22Rv1 (cell line): Measurements from ENCODE around the gene ENO1.

Experiments
- ZFX ChIP-seq: fragments of 450-650 bp; IDR thresholded peaks from 2 replicates; pipeline ENCODE4 v1.6.1; 2017; ENCODE audit warnings: antibody characterized with exemption, borderline replicate concordance
- TF ChIP-seq, protein P1 (sequence below): fragments of 450-650 bp; IDR thresholded peaks from 2 replicates; pipeline ENCODE4 v1.5.1; 2017; ENCODE audit warnings: mild to moderate bottlenecking

DNA sequence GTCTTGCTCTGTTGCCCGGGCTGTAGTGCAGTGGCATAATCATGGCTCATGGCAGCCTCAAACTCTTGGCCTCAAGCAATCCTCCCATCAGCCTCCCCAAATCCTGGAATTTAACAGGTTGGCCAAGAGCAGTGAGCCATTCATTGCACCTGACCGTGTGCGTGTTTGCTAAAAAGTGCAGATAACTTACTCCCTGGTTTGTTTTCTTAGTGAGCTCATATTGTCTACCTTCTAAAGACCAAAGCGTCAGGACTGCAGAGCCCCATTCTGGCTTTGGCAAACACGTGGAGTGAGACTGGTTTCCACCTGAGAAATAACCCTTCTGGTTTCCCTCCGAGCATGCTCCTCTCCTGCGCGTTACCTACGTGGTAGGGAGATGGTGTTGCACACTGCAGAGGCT, 35.0 kb upstream of the ENO1 start:
- TF ChIP-seq, protein P1, sequence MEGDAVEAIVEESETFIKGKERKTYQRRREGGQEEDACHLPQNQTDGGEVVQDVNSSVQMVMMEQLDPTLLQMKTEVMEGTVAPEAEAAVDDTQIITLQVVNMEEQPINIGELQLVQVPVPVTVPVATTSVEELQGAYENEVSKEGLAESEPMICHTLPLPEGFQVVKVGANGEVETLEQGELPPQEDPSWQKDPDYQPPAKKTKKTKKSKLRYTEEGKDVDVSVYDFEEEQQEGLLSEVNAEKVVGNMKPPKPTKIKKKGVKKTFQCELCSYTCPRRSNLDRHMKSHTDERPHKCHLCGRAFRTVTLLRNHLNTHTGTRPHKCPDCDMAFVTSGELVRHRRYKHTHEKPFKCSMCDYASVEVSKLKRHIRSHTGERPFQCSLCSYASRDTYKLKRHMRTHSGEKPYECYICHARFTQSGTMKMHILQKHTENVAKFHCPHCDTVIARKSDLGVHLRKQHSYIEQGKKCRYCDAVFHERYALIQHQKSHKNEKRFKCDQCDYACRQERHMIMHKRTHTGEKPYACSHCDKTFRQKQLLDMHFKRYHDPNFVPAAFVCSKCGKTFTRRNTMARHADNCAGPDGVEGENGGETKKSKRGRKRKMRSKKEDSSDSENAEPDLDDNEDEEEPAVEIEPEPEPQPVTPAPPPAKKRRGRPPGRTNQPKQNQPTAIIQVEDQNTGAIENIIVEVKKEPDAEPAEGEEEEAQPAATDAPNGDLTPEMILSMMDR, result no peak
- TF ChIP-seq ZFX, result no peak
